MCF 10A (cell line): ENCODE data around the gene KCNT1. TPM values are rescaled to one million over a fixed set of nuclear protein-coding genes. Genes with fewer than 3 reads are reported as not detected.

Experiments
- BruUV-seq: library from RNA; stranded (reverse); fragments of 400-500 nt; replicated peaks from 2 replicates; lab custom pipeline; 2021; lab: Mats Ljungman, UMichigan
- CTCF ChIA-PET: fragments of 300-600 bp; sonication (Branson Sonifier 250); formaldehyde crosslinking; extraction: SDS; loops from one replicate; lab custom pipeline; 2021; ENCODE audit warnings: antibody characterized with exemption, inconsistent platforms; lab: Yijun Ruan, JAX
- POLR2A ChIA-PET: fragments of 300-600, 350-650 bp; sonication (Branson Sonifier 250); formaldehyde crosslinking; extraction: SDS; loops from one replicate; lab custom pipeline; 2020; ENCODE audit warnings: antibody characterized with exemption, inconsistent platforms; lab: Yijun Ruan, JAX
- DNase-seq: peaks from one replicate; pipeline ENCODE4 v3.0.0-alpha.2; 2018; ENCODE audit not compliant: unreplicated experiment
- H3K27ac Mint-ChIP-seq: one replicate; pipeline ENCODE4 v1.8.0; 2022; ENCODE audit warnings: mild to moderate bottlenecking, low read depth, mixed read lengths; ENCODE audit not compliant: unreplicated experiment
- H3K27me3 Mint-ChIP-seq: one replicate; pipeline ENCODE4 v1.8.0; 2022; ENCODE audit warnings: mixed read lengths; ENCODE audit not compliant: insufficient read depth, unreplicated experiment
- H3K36me3 Mint-ChIP-seq: one replicate; pipeline ENCODE4 v1.8.0; 2022; ENCODE audit warnings: mild to moderate bottlenecking, moderate library complexity, mixed read lengths; ENCODE audit not compliant: insufficient read depth, unreplicated experiment
- H3K4me1 Mint-ChIP-seq: one replicate; pipeline ENCODE4 v1.8.0; 2022; ENCODE audit warnings: mixed read lengths; ENCODE audit not compliant: insufficient read depth, unreplicated experiment
- H3K4me3 Mint-ChIP-seq: one replicate; pipeline ENCODE4 v1.8.0; 2022; ENCODE audit warnings: mild to moderate bottlenecking, moderate library complexity, mixed read lengths; ENCODE audit not compliant: unreplicated experiment
- H3K9me3 Mint-ChIP-seq: one replicate; pipeline ENCODE4 v1.8.0; 2022; ENCODE audit warnings: mixed read lengths; ENCODE audit not compliant: unreplicated experiment
- CTCF ChIP-seq: fragments of 200-600 bp; IDR thresholded peaks from one replicate; pipeline ENCODE4 v1.8.0; 2022; ENCODE audit warnings: antibody characterized with exemption, mild to moderate bottlenecking; ENCODE audit not compliant: unreplicated experiment
- intact Hi-C: fragments of 100-400 bp; cut with micrococcal nuclease; formaldehyde crosslinking; loops from 2 replicates; pipeline ENCODE4 v1.14.1; 2022
- total RNA-seq: library from RNA; stranded (reverse); gene quantifications from 2 replicates; pipeline ENCODE4 v1.2.3, GENCODE V29; 2022

Gene KCNT1
- total RNA-seq, 1 experiment from 2014 or later: not detected

GRCh38 chr9:135712613-135713295 lies 10.8 kb downstream of the KCNT1 start:
- BruUV-seq: no TSS peak
- DNase-seq: no peak
- no peak for TF ChIP-seq CTCF
- POLR2A ChIA-PET: interaction anchor here (0.6 to 1.0 kb wide), 2 partner anchors 10 to 155 kb away, joined by 3 to 6 read pairs; no protein-coding TSS in a partner anchor
- CTCF ChIA-PET: interaction anchor here (1.3 to 1.4 kb wide), 2 partner anchors 10 to 11 kb away, joined by 5 to 7 read pairs; partner anchors contain the start of gene KCNT1
- H3K4me3 Mint-ChIP-seq: no peak overlapping the region
- no peaks in the 10 kb centered on the region for H3K36me3 Mint-ChIP-seq
- H3K27me3 Mint-ChIP-seq: peaks cover 57% of the 10 kb centered on the region
- no peaks in the 10 kb centered on the region for H3K9me3 Mint-ChIP-seq
- intact Hi-C loops: no loop called here
- no peak overlapping the region for H3K27ac Mint-ChIP-seq
- no peaks in the 10 kb centered on the region for H3K4me1 Mint-ChIP-seq

DNA sequence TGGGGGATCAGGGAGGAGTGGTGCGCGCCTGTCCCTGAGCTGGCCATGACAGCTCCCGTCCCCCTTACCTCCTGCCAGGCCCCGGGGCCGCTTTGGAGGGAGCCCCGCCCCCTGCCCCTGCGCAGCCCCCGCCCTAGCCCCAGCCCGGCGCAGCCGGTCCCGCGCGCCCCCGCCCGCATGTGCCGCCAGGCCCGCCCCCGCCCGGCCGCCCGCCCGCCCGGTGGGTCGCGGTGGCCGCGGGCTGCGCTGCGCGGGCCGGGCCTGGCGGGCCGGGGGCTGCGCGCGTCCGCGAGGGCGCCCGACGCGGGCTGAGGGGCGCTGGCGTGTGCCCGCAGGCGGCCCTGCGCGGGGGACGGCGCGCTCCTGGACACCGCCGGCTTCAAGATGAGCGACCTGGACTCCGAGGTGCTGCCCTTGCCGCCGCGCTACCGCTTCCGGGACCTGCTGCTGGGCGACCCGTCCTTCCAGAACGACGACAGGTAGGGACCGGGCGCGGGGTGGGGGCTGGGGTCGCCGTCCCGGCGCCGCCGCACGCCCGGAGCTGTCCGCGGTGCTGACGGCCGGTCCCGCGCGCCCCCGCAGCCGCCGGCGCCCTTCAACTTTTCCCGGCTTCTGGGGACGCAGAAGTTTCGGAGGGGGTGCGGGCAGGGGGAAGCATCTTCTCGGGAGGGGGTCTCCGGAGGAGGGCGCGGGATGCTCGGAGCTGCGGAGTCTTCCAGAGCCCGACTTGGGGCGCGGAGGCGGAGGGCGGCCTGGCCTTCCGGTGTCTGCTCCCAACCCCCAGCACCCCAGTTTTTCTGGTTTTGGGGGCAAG lies 12.5 kb downstream of the KCNT1 start:
- Mint-ChIP-seq H3K27me3 (peaks cover 41% of the 10 kb centered on the region), H3K27ac (no peak overlapping the region), H3K36me3 (no peaks in the 10 kb centered on the region), H3K4me1 (no peaks in the 10 kb centered on the region), H3K4me3 (no peak overlapping the region), H3K9me3 (no peaks in the 10 kb centered on the region)
- TF ChIP-seq CTCF: no peak
- POLR2A ChIA-PET: interaction anchor here (0.7 kb wide), 1 partner anchor 196 kb away, joined by 3 read pairs; no protein-coding TSS in a partner anchor
- BruUV-seq: no TSS peak
- CTCF ChIA-PET: no interaction called here
- no peak for DNase-seq
- intact Hi-C loops: no loop called here

GRCh38 chr9:135715056-135715595 lies 13.1 kb downstream of the KCNT1 start:
- H3K27ac Mint-ChIP-seq: no peak overlapping the region
- DNase-seq: no peak
- CTCF ChIA-PET: no interaction called here
- no peak for TF ChIP-seq CTCF
- H3K4me3 Mint-ChIP-seq: no peak overlapping the region
- H3K9me3 Mint-ChIP-seq: no peaks in the 10 kb centered on the region
- peaks cover 34% of the 10 kb centered on the region for H3K27me3 Mint-ChIP-seq
- no peaks in the 10 kb centered on the region for H3K4me1 Mint-ChIP-seq
- no TSS peak for BruUV-seq
- POLR2A ChIA-PET: interaction anchor here (0.7 kb wide), 1 partner anchor 197 kb away, joined by 3 read pairs; no protein-coding TSS in a partner anchor
- intact Hi-C loops: no loop called here
- H3K36me3 Mint-ChIP-seq: no peaks in the 10 kb centered on the region

DNA sequence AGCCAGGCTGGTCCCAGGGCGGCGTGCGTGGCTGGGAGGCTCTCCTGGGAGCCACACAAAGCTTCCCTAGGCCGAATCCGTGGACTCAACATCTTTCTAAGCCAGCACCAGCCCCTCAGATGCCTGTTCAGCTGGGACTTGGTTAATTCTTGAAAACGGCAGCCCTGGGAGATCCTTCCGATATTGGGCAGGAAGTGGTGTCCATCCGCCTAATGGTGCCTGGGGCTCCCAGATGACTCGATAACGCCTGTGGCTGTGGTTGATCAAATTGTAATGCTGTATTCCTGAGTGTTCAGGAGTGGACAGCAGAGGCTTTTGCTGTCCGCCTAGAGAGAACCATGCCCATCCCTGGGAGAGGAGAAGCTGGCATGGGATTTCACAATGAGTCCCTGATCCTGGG lies 14.1 kb downstream of the KCNT1 start:
- intact Hi-C loops: no loop called here

More for the DNA sequence above, 14.1 kb downstream of the KCNT1 start:
- no peak for DNase-seq
- no peaks in the 10 kb centered on the region for H3K4me1 Mint-ChIP-seq
- H3K27ac Mint-ChIP-seq: no peak overlapping the region
- H3K36me3 Mint-ChIP-seq: no peaks in the 10 kb centered on the region
- peaks cover 25% of the 10 kb centered on the region for H3K27me3 Mint-ChIP-seq
- no TSS peak for BruUV-seq
- CTCF ChIA-PET: interaction anchor here (1.4 kb wide), 1 partner anchor 114 kb away, joined by 3 read pairs; no protein-coding TSS in a partner anchor
- no peaks in the 10 kb centered on the region for H3K9me3 Mint-ChIP-seq
- POLR2A ChIA-PET: no interaction called here
- TF ChIP-seq CTCF: no peak
- H3K4me3 Mint-ChIP-seq: no peak overlapping the region
